ENCODE results near the gene TOX3. TPM values are rescaled to one million over a fixed set of nuclear protein-coding genes. Genes with fewer than 3 reads are reported as not detected.

The TOX3 gene
- polyA plus RNA-seq, 1 donor from 2014 or later = 2.3 TPM

DNA sequence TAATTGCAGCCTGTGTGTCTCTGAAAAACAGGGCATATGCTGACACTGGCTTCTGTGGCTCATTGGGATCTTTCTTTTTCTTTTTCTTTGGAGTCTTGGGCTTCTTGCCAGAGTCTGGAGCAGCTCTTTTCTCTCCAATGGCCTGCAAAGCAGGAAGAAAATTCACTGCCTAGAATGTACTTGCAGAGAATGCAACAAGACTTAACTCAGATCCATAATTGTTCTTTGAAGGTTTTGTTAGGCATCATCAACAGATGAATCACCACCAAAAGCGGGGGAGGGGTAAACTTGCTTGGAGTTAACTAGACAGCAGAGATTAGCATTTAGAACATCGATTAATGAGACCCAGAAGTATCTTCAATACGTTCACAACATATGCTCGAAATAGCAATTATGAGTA is 100.9 kb downstream of the TOX3 start:
- Histone ChIP-seq H3K27ac (ENCODE audit: low read length) (no peak overlapping the region), H3F3A (ENCODE audit: insufficient read depth, low read length, poor library complexity, severe bottlenecking) (no peaks in the 10 kb centered on the region), H2AFZ (ENCODE audit: low read depth, low read length) (no peak overlapping the region), H3K79me2 (replicated peaks; ENCODE audit: insufficient read depth, low read length) (peaks cover 8% of the 10 kb centered on the region), H3K4me3 (ENCODE audit: low read length) (no peak overlapping the region), H3K4me2 (ENCODE audit: low read length) (no peak overlapping the region), H3K27me3 (ENCODE audit: insufficient read depth, low read depth, low read length) (no peaks in the 10 kb centered on the region), H3K9me3 (ENCODE audit: low read length) (no peaks in the 10 kb centered on the region), H3K36me3 (ENCODE audit: insufficient read depth, low read length) (no peaks in the 10 kb centered on the region), H3K9ac (ENCODE audit: low read length) (no peak overlapping the region), H4K20me1 (ENCODE audit: insufficient read depth) (no peaks in the 10 kb centered on the region), H3K9me2 (ENCODE audit: insufficient read depth, low read length) (no peaks in the 10 kb centered on the region)
- TF ChIP-seq SMC3 (conservative IDR thresholded peaks at IDR 0.05; ENCODE audit: poor library complexity) (no peak), EZH2 (IDR thresholded peaks at IDR 0.05; ENCODE audit: borderline replicate concordance, insufficient read depth, low read length, poor library complexity, severe bottlenecking) (no peak), POLR2AphosphoS5 (IDR thresholded peaks at IDR 0.05) (no peak), EP300 (conservative IDR thresholded peaks at IDR 0.05; ENCODE audit: poor library complexity, severe bottlenecking) (no peak), RAD21 (conservative IDR thresholded peaks at IDR 0.05) (no peak), TAF1 (IDR thresholded peaks at IDR 0.05; ENCODE audit: low read depth) (no peak), MXI1 (conservative IDR thresholded peaks at IDR 0.05; ENCODE audit: poor library complexity, severe bottlenecking) (no peak)
- TF ChIP-seq, protein P1, sequence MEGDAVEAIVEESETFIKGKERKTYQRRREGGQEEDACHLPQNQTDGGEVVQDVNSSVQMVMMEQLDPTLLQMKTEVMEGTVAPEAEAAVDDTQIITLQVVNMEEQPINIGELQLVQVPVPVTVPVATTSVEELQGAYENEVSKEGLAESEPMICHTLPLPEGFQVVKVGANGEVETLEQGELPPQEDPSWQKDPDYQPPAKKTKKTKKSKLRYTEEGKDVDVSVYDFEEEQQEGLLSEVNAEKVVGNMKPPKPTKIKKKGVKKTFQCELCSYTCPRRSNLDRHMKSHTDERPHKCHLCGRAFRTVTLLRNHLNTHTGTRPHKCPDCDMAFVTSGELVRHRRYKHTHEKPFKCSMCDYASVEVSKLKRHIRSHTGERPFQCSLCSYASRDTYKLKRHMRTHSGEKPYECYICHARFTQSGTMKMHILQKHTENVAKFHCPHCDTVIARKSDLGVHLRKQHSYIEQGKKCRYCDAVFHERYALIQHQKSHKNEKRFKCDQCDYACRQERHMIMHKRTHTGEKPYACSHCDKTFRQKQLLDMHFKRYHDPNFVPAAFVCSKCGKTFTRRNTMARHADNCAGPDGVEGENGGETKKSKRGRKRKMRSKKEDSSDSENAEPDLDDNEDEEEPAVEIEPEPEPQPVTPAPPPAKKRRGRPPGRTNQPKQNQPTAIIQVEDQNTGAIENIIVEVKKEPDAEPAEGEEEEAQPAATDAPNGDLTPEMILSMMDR (IDR thresholded peaks at IDR 0.05; ENCODE audit: poor library complexity, severe bottlenecking) = no peak
- TF ChIP-seq, protein P2, sequence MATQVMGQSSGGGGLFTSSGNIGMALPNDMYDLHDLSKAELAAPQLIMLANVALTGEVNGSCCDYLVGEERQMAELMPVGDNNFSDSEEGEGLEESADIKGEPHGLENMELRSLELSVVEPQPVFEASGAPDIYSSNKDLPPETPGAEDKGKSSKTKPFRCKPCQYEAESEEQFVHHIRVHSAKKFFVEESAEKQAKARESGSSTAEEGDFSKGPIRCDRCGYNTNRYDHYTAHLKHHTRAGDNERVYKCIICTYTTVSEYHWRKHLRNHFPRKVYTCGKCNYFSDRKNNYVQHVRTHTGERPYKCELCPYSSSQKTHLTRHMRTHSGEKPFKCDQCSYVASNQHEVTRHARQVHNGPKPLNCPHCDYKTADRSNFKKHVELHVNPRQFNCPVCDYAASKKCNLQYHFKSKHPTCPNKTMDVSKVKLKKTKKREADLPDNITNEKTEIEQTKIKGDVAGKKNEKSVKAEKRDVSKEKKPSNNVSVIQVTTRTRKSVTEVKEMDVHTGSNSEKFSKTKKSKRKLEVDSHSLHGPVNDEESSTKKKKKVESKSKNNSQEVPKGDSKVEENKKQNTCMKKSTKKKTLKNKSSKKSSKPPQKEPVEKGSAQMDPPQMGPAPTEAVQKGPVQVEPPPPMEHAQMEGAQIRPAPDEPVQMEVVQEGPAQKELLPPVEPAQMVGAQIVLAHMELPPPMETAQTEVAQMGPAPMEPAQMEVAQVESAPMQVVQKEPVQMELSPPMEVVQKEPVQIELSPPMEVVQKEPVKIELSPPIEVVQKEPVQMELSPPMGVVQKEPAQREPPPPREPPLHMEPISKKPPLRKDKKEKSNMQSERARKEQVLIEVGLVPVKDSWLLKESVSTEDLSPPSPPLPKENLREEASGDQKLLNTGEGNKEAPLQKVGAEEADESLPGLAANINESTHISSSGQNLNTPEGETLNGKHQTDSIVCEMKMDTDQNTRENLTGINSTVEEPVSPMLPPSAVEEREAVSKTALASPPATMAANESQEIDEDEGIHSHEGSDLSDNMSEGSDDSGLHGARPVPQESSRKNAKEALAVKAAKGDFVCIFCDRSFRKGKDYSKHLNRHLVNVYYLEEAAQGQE (IDR thresholded peaks at IDR 0.05; ENCODE audit: borderline replicate concordance) = no peak

DNA sequence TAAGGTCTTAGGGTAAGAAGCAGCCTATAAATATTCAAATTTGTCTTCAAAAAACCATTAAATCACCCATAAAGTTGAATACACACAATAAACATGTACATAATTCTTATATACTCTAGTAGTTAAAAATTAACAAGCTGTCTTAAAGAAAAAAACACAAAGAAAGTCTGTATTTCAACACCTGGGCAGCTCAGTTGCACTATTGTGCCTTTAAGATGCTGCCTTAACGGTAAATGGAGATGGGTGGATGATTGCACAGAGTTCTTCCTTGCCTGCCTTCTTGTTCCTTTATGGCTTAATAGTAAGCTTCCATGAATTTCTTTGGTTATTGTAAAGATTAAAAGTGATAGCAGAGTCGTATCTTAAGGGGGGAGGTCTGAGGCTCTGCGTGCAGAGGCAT is 105.1 kb downstream of the TOX3 start:
- Histone ChIP-seq H3F3A (ENCODE audit: insufficient read depth, low read length, poor library complexity, severe bottlenecking) (no peaks in the 10 kb centered on the region), H3K36me3 (ENCODE audit: insufficient read depth, low read length) (no peaks in the 10 kb centered on the region), H3K9me3 (ENCODE audit: low read length) (peaks cover 4% of the 10 kb centered on the region), H3K9me2 (ENCODE audit: insufficient read depth, low read length) (no peaks in the 10 kb centered on the region), H3K27ac (ENCODE audit: low read length) (no peak overlapping the region), H3K4me3 (ENCODE audit: low read length) (no peak overlapping the region), H2AFZ (ENCODE audit: low read depth, low read length) (no peak overlapping the region), H3K9ac (ENCODE audit: low read length) (no peak overlapping the region), H3K79me2 (replicated peaks; ENCODE audit: insufficient read depth, low read length) (peaks cover 7% of the 10 kb centered on the region), H3K27me3 (ENCODE audit: insufficient read depth, low read depth, low read length) (no peaks in the 10 kb centered on the region), H4K20me1 (ENCODE audit: insufficient read depth) (no peaks in the 10 kb centered on the region), H3K4me2 (ENCODE audit: low read length) (no peak overlapping the region)
- no peak for TF ChIP-seq RAD21 (conservative IDR thresholded peaks at IDR 0.05)
- no peak for TF ChIP-seq SMC3 (conservative IDR thresholded peaks at IDR 0.05; ENCODE audit: poor library complexity)
- TF ChIP-seq MXI1 (conservative IDR thresholded peaks at IDR 0.05; ENCODE audit: poor library complexity, severe bottlenecking) = no peak
- no peak for TF ChIP-seq TAF1 (IDR thresholded peaks at IDR 0.05; ENCODE audit: low read depth)
- no peak for TF ChIP-seq EP300 (conservative IDR thresholded peaks at IDR 0.05; ENCODE audit: poor library complexity, severe bottlenecking)
- no peak for TF ChIP-seq EZH2 (IDR thresholded peaks at IDR 0.05; ENCODE audit: borderline replicate concordance, insufficient read depth, low read length, poor library complexity, severe bottlenecking)
- TF ChIP-seq, protein P2 (IDR thresholded peaks at IDR 0.05; ENCODE audit: borderline replicate concordance) = no peak
- no peak for TF ChIP-seq POLR2AphosphoS5 (IDR thresholded peaks at IDR 0.05)
- TF ChIP-seq, protein P1 (IDR thresholded peaks at IDR 0.05; ENCODE audit: poor library complexity, severe bottlenecking) = no peak
